HG03565 (cell line): ENCODE results near the gene BCKDHA.
"Not testable (repeated sequence)": the region's sequence is repeated elsewhere in the genome, so short reads cannot be mapped to it uniquely, and the experiment has no call there.

Source experiments
- ATAC-seq: cut with Tn5 transposase; IDR thresholded peaks from one replicate; pipeline ENCODE4 v1.9.1; 2021; ENCODE audit warnings: mild to moderate bottlenecking, moderate library complexity; ENCODE audit not compliant: unreplicated experiment

The BCKDHA gene

GRCh38 chr19:41402010-41402409 lies 4.4 kb downstream of the BCKDHA start:
- no peak for ATAC-seq

GRCh38 chr19:41403181-41403970 lies 5.8 kb downstream of the BCKDHA start:
- ATAC-seq: no peak

GRCh38 chr19:41405776-41406175 lies 8.2 kb downstream of the BCKDHA start:
- ATAC-seq: no peak

- no peak for ATAC-seq
These were observed 9.7 kb downstream of the BCKDHA start for GRCh38 chr19:41407271-41407670.

- ATAC-seq: no peak
These were observed 10.6 kb downstream of the BCKDHA start for GRCh38 chr19:41408256-41408655.

- ATAC-seq: not testable (repeated sequence)
These were observed 11.2 kb downstream of the BCKDHA start for GRCh38 chr19:41408846-41409245.

- ATAC-seq: no peak
These were observed 11.7 kb downstream of the BCKDHA start for GRCh38 chr19:41409288-41409687.

GRCh38 chr19:41410336-41411054 lies 12.9 kb downstream of the BCKDHA start:
- ATAC-seq: no peak

GRCh38 chr19:41411100-41411967 lies 13.7 kb downstream of the BCKDHA start:
- no peak for ATAC-seq

- no peak for ATAC-seq
These were observed 14.3 kb downstream of the BCKDHA start for GRCh38 chr19:41411968-41412265.

GRCh38 chr19:41412953-41413352 lies 15.3 kb downstream of the BCKDHA start:
- ATAC-seq: no peak

- ATAC-seq: no peak
These were observed 16.3 kb downstream of the BCKDHA start for GRCh38 chr19:41413947-41414346.

GRCh38 chr19:41414461-41414860 lies 16.8 kb downstream of the BCKDHA start:
- ATAC-seq: no peak

GRCh38 chr19:41415154-41415571 lies 17.5 kb downstream of the BCKDHA start:
- ATAC-seq: no peak

GRCh38 chr19:41416194-41416674 lies 18.6 kb downstream of the BCKDHA start:
- no peak for ATAC-seq

- ATAC-seq: no peak
These were observed 22.7 kb downstream of the BCKDHA start for GRCh38 chr19:41420101-41420880.

GRCh38 chr19:41421314-41421713 lies 23.7 kb downstream of the BCKDHA start:
- ATAC-seq: no peak

GRCh38 chr19:41421973-41422372 lies 24.4 kb downstream of the BCKDHA start:
- no peak for ATAC-seq

GRCh38 chr19:41422456-41422855 lies 24.8 kb downstream of the BCKDHA start:
- ATAC-seq: no peak

- ATAC-seq: no peak
These were observed 25.3 kb downstream of the BCKDHA start for GRCh38 chr19:41422955-41423354.
